ENCODE results near the gene RCHY1. TPM values are rescaled to one million over a fixed set of nuclear protein-coding genes. Genes with fewer than 3 reads are reported as not detected.

RCHY1 gene
- total RNA-seq, 1 experiment from 2014 or later: 33.4 TPM

DNA sequence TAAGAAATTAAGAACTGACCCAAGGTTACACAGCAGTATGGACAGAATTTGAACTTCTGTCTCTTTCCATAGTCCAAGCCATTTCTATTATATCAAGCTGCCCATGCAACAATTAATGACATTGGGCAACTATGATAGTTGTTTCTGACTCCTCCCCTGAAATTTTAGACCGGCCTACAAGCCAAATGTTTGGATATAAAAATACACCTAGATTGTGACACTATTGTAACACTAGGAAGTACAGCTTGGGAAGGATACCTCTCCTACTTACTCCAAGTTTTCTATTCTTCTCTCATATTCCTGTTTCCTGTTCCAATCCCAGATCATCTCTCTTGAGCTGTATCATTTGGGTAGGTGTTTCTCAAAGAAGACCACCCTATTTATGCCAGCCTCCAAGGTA is 43.5 kb downstream of the RCHY1 start:
- Histone ChIP-seq H2AFZ (ENCODE audit: low read depth, low read length, poor library complexity, severe bottlenecking) (no peak overlapping the region), H3K36me3 (ENCODE audit: control insufficient read depth in 1 of 2, insufficient read depth in 2 of 2, low read length in 2 of 2) (no peaks in the 10 kb centered on the region), H3K4me1 (ENCODE audit: control insufficient read depth in 1 of 2, insufficient read depth in 2 of 2, low read length in 2 of 2) (no peaks in the 10 kb centered on the region), H3K27ac (ENCODE audit: low read depth, low read length) (no peak overlapping the region), H3K4me2 (ENCODE audit: low read length) (no peak overlapping the region), H3K9me2 (ENCODE audit: insufficient read depth) (no peaks in the 10 kb centered on the region), H3K27me3 (ENCODE audit: insufficient read depth, low read length) (no peaks in the 10 kb centered on the region), H4K20me1 (ENCODE audit: insufficient read depth) (no peaks in the 10 kb centered on the region), H3K9ac (ENCODE audit: low read length) (no peak overlapping the region), H3K9me3 (ENCODE audit: control insufficient read depth in 1 of 2, insufficient read depth in 1 of 2, low read depth in 1 of 2, low read length in 2 of 2) (no peaks in the 10 kb centered on the region), H3K79me2 (ENCODE audit: insufficient read depth, low read length) (no peaks in the 10 kb centered on the region), H3K4me3 (replicated peaks in 1 of 2; ENCODE audit: low read depth in 1 of 2, low read length in 2 of 2) (no peak overlapping the region)
- ChIA-PET CTCF (no interaction called here), POLR2A (no interaction called here), RAD21 (ENCODE audit: low non-redundant PET in 1 of 2, low total read pairs in 2 of 2, uncharacterized antibody in 2 of 2, unreplicated experiment in 2 of 2) (no interaction called here)
- DNase-seq (ENCODE audit: low read depth, low spot score): no peak
- no peak for TF ChIP-seq EGR1 (IDR thresholded peaks at IDR 0.05; ENCODE audit: low read depth)
- TF ChIP-seq TCF7L2 (IDR thresholded peaks at IDR 0.05; ENCODE audit: borderline replicate concordance, extremely low read depth, insufficient read depth, insufficient read length): no peak
- no peak for ATAC-seq
- BruUV-seq (replicated peaks): no TSS peak
- intact Hi-C loops (cut with micrococcal nuclease): no loop called here

DNA sequence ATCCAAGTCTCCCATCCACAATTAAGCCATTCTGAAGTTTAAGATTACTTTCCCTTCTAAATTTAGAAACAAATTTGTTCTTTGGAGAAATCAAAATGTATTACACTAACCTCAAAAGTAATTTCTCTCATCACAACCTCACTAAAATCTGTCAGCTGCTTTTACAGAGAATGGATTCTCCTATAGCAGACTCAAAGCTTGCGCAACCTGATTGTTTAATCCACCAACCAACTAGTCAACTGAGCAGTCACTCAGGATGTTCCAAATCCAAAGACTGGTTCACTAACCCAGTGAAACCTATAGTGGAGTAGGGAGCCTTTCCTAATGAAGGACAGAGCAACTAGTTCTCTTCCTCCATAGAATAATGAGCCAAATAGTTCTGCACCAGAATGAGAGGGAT is 44.3 kb downstream of the RCHY1 start:
- H3K27ac ChIP-seq (ENCODE audit: low read depth, low read length): no peak overlapping the region
- no peaks in the 10 kb centered on the region for H4K20me1 ChIP-seq (ENCODE audit: insufficient read depth)
- no peaks in the 10 kb centered on the region for H3K36me3 ChIP-seq (ENCODE audit: control insufficient read depth in 1 of 2, insufficient read depth in 2 of 2, low read length in 2 of 2)
- H3K4me3 ChIP-seq (replicated peaks in 1 of 2; ENCODE audit: low read depth in 1 of 2, low read length in 2 of 2): no peak overlapping the region
- DNase-seq (ENCODE audit: low read depth, low spot score) (no peak), ATAC-seq (no peak)
- BruUV-seq (replicated peaks): no TSS peak
- H3K4me1 ChIP-seq (ENCODE audit: control insufficient read depth in 1 of 2, insufficient read depth in 2 of 2, low read length in 2 of 2): no peaks in the 10 kb centered on the region
- no peak overlapping the region for H3K4me2 ChIP-seq (ENCODE audit: low read length)
- POLR2A ChIA-PET: no interaction called here
- H3K27me3 ChIP-seq (ENCODE audit: insufficient read depth, low read length): no peaks in the 10 kb centered on the region
- H3K9me3 ChIP-seq (ENCODE audit: control insufficient read depth in 1 of 2, insufficient read depth in 1 of 2, low read depth in 1 of 2, low read length in 2 of 2): no peaks in the 10 kb centered on the region
- intact Hi-C loops (cut with micrococcal nuclease): loop anchor here (2.0 to 5.0 kb wide), 2 partner anchors 537 to 598 kb away; partner anchors contain the start of gene PARM1
- H2AFZ ChIP-seq (ENCODE audit: low read depth, low read length, poor library complexity, severe bottlenecking): no peak overlapping the region
- H3K9me2 ChIP-seq (ENCODE audit: insufficient read depth): no peaks in the 10 kb centered on the region
- H3K79me2 ChIP-seq (ENCODE audit: insufficient read depth, low read length): no peaks in the 10 kb centered on the region
- RAD21 ChIA-PET (ENCODE audit: low non-redundant PET in 1 of 2, low total read pairs in 2 of 2, uncharacterized antibody in 2 of 2, unreplicated experiment in 2 of 2): no interaction called here
- CTCF ChIA-PET: interaction anchor here (1.3 kb wide), 1 partner anchor 37 kb away, joined by 4 read pairs; no protein-coding TSS in a partner anchor
- H3K9ac ChIP-seq (ENCODE audit: low read length): no peak overlapping the region
- TF ChIP-seq RAD21 (IDR thresholded peaks at IDR 0.05; ENCODE audit: low read depth): no peak
- no peak for TF ChIP-seq YY1 (IDR thresholded peaks at IDR 0.05; ENCODE audit: extremely low read depth, insufficient replicate concordance, low read depth, low read length)
- no peak for TF ChIP-seq POLR2A (IDR thresholded peaks at IDR 0.05; ENCODE audit: borderline replicate concordance, extremely low read depth, insufficient read depth, insufficient read length)
- TF ChIP-seq SRF (IDR thresholded peaks at IDR 0.05; ENCODE audit: low read depth): no peak
- TF ChIP-seq REST (IDR thresholded peaks at IDR 0.05; ENCODE audit: low read depth): no peak
- no peak for TF ChIP-seq CEBPB (IDR thresholded peaks at IDR 0.05; ENCODE audit: low read depth)
- no peak for TF ChIP-seq EGR1 (IDR thresholded peaks at IDR 0.05; ENCODE audit: low read depth)
- TF ChIP-seq ZFX (IDR thresholded peaks at IDR 0.05): no peak
- TF ChIP-seq, protein P1, sequence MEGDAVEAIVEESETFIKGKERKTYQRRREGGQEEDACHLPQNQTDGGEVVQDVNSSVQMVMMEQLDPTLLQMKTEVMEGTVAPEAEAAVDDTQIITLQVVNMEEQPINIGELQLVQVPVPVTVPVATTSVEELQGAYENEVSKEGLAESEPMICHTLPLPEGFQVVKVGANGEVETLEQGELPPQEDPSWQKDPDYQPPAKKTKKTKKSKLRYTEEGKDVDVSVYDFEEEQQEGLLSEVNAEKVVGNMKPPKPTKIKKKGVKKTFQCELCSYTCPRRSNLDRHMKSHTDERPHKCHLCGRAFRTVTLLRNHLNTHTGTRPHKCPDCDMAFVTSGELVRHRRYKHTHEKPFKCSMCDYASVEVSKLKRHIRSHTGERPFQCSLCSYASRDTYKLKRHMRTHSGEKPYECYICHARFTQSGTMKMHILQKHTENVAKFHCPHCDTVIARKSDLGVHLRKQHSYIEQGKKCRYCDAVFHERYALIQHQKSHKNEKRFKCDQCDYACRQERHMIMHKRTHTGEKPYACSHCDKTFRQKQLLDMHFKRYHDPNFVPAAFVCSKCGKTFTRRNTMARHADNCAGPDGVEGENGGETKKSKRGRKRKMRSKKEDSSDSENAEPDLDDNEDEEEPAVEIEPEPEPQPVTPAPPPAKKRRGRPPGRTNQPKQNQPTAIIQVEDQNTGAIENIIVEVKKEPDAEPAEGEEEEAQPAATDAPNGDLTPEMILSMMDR (IDR thresholded peaks at IDR 0.05 in 2 of 3, conservative IDR thresholded peaks at IDR 0.05 in 1 of 3; ENCODE audit: borderline replicate concordance in 1 of 3, insufficient read depth in 1 of 3, low read depth in 2 of 3, low read length in 2 of 3): no peak

All from HCT116 (cell line).